PC-3 (cell line): Measurements from ENCODE around the gene LINC01488. TPM values are rescaled to one million over a fixed set of nuclear protein-coding genes. Genes with fewer than 3 reads are reported as not detected.

Source experiments
- ATAC-seq: fragments of 200-7000 bp; cut with Tn5 transposase; 2 replicates; pipeline ENCODE4 v1.9.1; 2020; ENCODE audit warnings: mild to moderate bottlenecking, moderate library complexity
- BruUV-seq: library from RNA; stranded (reverse); fragments of 400-500 nt; replicated peaks from 2 replicates; lab custom pipeline; 2021; lab: Mats Ljungman, UMichigan
- CTCF ChIA-PET: fragments of 300-600 bp; sonication (Branson Sonifier 250); formaldehyde crosslinking; loops from one replicate; lab custom pipeline; 2022; ENCODE audit warnings: antibody characterized with exemption; lab: Charles Lee
- POLR2A ChIA-PET: fragments of 300-600 bp; sonication (Branson Sonifier 250); formaldehyde crosslinking; loops from one replicate; lab custom pipeline; 2022; ENCODE audit warnings: antibody characterized with exemption; ENCODE audit not compliant: unreplicated experiment; lab: Charles Lee
- DNase-seq: peaks from one replicate; pipeline ENCODE4 v3.0.0-alpha.2; 2015
- H2AFZ ChIP-seq: fragments of 300-600 bp; sonication (generic); 2 replicates; pipeline ENCODE4 v1.6.0; 2016; ENCODE audit warnings: antibody characterized with exemption, low read length
- H3F3A ChIP-seq: fragments of 300-600 bp; sonication (generic); one replicate; pipeline ENCODE4 v1.6.0; 2017; ENCODE audit warnings: antibody characterized with exemption, low read length, control low read depth, mild to moderate bottlenecking; ENCODE audit not compliant: unreplicated experiment
- H3K27ac ChIP-seq: fragments of 300-600 bp; sonication (generic); 2 replicates; pipeline ENCODE4 v1.5.1; 2016; ENCODE audit warnings: mild to moderate bottlenecking, low read length
- H3K27me3 ChIP-seq: fragments of 300-600 bp; sonication (generic); 2 replicates; pipeline ENCODE4 v1.6.1; 2016; ENCODE audit warnings: low read length, mixed read lengths
- H3K36me3 ChIP-seq: fragments of 300-600 bp; sonication (generic); 2 replicates; pipeline ENCODE4 v1.6.1; 2016; ENCODE audit warnings: low read depth, mixed run types, low read length, mixed read lengths
- H3K4me1 ChIP-seq: fragments of 300-600 bp; sonication (generic); 2 replicates; pipeline ENCODE4 v1.5.1; 2016; ENCODE audit warnings: low read length; ENCODE audit not compliant: insufficient read depth
- H3K4me2 ChIP-seq: fragments of 300-600 bp; sonication (generic); 2 replicates; pipeline ENCODE4 v1.6.0; 2016; ENCODE audit warnings: low read length
- H3K4me3 ChIP-seq: fragments of 300-600 bp; sonication (generic); 2 replicates; pipeline ENCODE4 v1.5.1; 2016; ENCODE audit warnings: mild to moderate bottlenecking, low read length, mixed read lengths
- H3K79me2 ChIP-seq: fragments of 300-600 bp; sonication (generic); 2 replicates; pipeline ENCODE4 v1.6.1; 2017; ENCODE audit warnings: low read length, mixed read lengths
- H3K9ac ChIP-seq: fragments of 300-600 bp; sonication (generic); 2 replicates; pipeline ENCODE4 v1.6.0; 2016; ENCODE audit warnings: mild to moderate bottlenecking, low read length
- H3K9me2 ChIP-seq: fragments of 300-600 bp; sonication (generic); replicated peaks from 2 replicates; pipeline ENCODE4 v1.6.1; 2016; ENCODE audit warnings: mixed run types, low read length, mixed read lengths
- H3K9me3 ChIP-seq: fragments of 300-600 bp; sonication (generic); 2 replicates; pipeline ENCODE4 v1.6.1; 2016; ENCODE audit warnings: low read length, mixed read lengths
- H4K20me1 ChIP-seq: fragments of 300-600 bp; sonication (generic); 2 replicates; pipeline ENCODE4 v1.6.1; 2016; ENCODE audit warnings: low read length, mixed read lengths
- CTCF ChIP-seq: fragments of 300-600 bp; sonication (generic); conservative IDR thresholded peaks from 2 replicates; pipeline ENCODE4 v1.5.1; 2017; ENCODE audit warnings: antibody characterized with exemption, low read depth, mild to moderate bottlenecking, low read length
- EZH2 ChIP-seq: fragments of 300-600 bp; sonication (generic); IDR thresholded peaks from one replicate; pipeline ENCODE4 v1.6.1; 2017; ENCODE audit warnings: antibody characterized with exemption, mild to moderate bottlenecking, low read length; ENCODE audit not compliant: unreplicated experiment
- EZH2phosphoT487 ChIP-seq: fragments of 300-600 bp; sonication (generic); IDR thresholded peaks from 2 replicates; pipeline ENCODE4 v1.6.1; 2018; ENCODE audit warnings: mild to moderate bottlenecking, antibody characterized with exemption, low read length, borderline replicate concordance
- intact Hi-C: fragments of 100-400 bp; cut with micrococcal nuclease; formaldehyde crosslinking; loops from 2 replicates; pipeline ENCODE4 v1.9.0; 2023
- total RNA-seq: library from RNA; depleted of rRNA; stranded (reverse); fragments of >200 nt; gene quantifications from 2 replicates; pipeline ENCODE4 v1.2.3, GENCODE V29; 2014

Gene LINC01488
- total RNA-seq, 1 experiment from 2014 or later = not detected

DNA sequence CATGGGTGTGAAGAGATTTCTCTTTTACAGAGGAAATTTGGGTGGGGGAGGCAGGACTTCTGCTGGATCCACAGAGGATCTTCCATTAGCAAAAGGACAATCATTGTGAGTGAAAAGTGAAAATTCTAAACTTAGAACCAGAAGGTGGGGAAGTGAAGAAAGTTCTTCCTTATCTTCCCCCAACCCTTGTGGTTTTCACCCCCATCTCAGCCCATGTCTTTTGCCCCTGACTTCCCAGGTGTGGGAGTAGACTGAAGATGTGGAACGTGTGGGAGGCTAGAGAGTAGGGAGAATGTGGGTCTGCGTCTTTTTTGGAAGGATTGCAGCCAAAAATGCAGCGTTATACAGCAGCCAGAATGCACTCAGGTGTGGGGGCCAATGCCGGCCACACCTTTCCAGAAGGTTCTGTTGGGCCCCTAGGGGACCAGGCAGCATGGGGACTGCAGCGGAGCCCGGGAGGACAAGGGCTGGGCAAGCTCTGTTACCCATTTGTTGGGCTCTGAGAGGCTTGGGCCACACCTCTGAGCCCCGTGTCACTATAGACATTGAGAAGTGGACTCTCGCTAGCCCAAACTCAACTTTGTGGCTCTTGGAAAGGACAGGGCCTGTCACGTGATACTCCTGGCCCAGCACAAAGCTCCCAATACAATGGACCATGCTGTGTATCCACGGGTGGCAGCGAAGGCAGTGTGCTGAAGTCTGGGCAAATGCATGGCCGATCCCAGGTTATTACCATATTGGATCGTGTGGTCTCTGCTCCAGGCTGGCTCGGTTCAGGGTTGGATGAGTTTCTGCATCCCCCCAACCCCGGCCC lies 32.8 kb upstream of the LINC01488 start:
- no TSS peak for BruUV-seq
- intact Hi-C loops = loop anchor here (10.0 kb wide), 1 partner anchor 324 kb away; no protein-coding TSS in a partner anchor

DNA sequence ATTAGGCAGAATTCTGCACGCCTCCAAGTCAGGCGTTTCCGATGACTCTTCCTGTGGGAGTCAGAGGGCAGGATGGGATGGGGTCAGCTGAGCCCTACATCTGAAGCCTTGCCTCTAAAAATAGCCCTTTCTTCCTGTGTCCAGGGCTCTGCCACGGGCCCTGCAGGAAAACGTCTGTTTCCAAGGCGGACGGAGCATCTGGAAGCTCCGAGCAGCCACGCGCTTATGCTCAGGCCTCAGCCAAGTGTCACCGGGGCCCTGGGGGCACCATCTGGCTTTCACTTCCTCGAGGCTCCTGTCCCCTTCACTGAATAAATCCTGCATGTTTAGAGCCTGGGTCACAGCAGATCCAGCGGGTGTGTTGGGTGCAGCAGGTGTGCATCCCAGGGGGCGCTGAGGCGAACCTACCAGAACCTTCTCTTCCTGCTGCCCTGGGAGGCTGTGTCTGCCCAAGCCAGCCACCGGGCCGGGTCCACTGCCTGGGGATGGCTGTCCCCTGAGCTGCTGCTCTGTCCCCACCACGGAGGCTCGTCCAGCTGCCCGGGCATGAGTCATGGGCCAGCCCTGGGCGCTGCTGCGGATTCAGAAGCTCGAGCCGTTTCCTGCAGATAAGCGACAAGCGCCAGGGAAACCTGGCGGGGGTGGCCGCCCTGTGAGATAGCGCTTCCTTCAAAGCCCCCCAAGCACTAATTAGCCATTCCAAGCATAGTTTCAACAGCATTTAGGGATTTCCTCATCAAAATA lies 32.0 kb upstream of the LINC01488 start:
- H3K27ac ChIP-seq = no peak overlapping the region
- H3K9me3 ChIP-seq = no peaks in the 10 kb centered on the region
- TF ChIP-seq EZH2phosphoT487 = no peak
- TF ChIP-seq CTCF = no peak; the same call in 1 of the 2 replicates
- no peak for TF ChIP-seq EZH2
- H2AFZ ChIP-seq = no peak overlapping the region
- no peaks in the 10 kb centered on the region for H3K36me3 ChIP-seq
- H3K27me3 ChIP-seq = no peaks in the 10 kb centered on the region
- H4K20me1 ChIP-seq = no peaks in the 10 kb centered on the region
- H3K79me2 ChIP-seq = no peaks in the 10 kb centered on the region
- POLR2A ChIA-PET = no interaction called here
- no peak for DNase-seq
- H3K9me2 ChIP-seq = no peaks in the 10 kb centered on the region
- no peaks in the 10 kb centered on the region for H3F3A ChIP-seq
- H3K4me1 ChIP-seq = peaks cover 12% of the 10 kb centered on the region
- H3K4me2 ChIP-seq = no peak overlapping the region
- CTCF ChIA-PET = no interaction called here
- H3K9ac ChIP-seq = no peak overlapping the region
- BruUV-seq = no TSS peak
- no peak overlapping the region for H3K4me3 ChIP-seq
- intact Hi-C loops = loop anchor here (10.0 kb wide), 1 partner anchor 325 kb away; no protein-coding TSS in a partner anchor
- ATAC-seq = no peak

More for the DNA sequence above, 32.8 kb upstream of the LINC01488 start:
- ATAC-seq = no peak
- TF ChIP-seq EZH2 (no peak), CTCF (no peak), EZH2phosphoT487 (no peak)
- Histone ChIP-seq H3K4me2 (no peak overlapping the region), H3K27ac (no peak overlapping the region), H3K4me1 (peaks cover 20% of the 10 kb centered on the region), H3K9me2 (no peaks in the 10 kb centered on the region), H3K9ac (no peak overlapping the region), H3K4me3 (no peak overlapping the region), H3K9me3 (no peaks in the 10 kb centered on the region), H3K79me2 (no peaks in the 10 kb centered on the region), H3K27me3 (no peaks in the 10 kb centered on the region), H3F3A (no peaks in the 10 kb centered on the region), H4K20me1 (no peaks in the 10 kb centered on the region), H2AFZ (no peak overlapping the region), H3K36me3 (no peaks in the 10 kb centered on the region)
- ChIA-PET POLR2A (no interaction called here), CTCF (no interaction called here)
- no peak for DNase-seq
